ENCODE data around the gene KRTAP10-4.

DNA sequence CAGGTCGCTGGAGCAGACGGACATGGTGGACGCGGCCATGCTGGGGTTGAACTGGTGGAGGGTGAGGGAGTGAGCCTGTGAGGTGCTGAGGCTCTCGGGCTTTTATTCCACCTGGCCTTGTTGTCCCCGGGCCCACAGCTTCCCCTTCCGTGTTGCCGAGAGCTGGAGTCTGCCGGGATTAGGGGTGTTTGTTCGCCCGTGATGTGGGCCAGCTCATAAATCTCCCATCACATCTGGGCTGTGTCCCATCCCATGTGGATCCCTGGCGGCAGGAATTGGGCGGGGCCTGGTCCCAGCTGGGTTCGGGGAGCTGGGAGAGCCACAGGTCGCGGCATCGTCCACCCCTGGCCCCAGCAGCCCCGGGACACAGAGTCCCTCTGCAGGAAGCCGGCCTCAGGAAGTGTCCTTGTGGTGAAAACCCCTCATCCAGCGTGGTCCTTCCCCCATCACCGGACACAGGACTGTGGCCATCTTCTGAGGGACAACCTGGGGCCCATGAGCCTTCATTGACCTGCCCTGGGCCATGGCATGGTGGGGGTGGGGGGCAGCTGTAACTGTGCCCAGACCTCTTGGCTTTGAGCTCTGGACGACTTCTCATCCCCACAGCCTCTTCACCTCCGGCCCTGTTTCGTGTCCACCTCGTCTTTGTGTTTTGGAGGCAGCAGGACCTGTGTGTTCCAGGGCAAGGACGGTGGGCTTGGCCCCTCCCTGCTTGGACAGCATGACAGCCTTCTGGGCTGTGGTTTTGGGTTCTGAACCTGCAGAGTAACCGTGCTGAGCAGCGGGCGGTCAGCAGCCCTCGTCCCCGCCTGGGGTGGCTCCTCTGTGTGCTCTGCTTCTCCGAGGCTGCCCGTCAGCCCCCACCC, 19.1 kb downstream of the KRTAP10-4 start, which contains the start of gene KRTAP10-6:
- TF ChIP-seq EZH2 (IDR thresholded peaks at IDR 0.05; ENCODE audit: borderline replicate concordance, low read depth, low read length, severe bottlenecking) (no peak), POLR2AphosphoS5 (IDR thresholded peaks at IDR 0.05; ENCODE audit: insufficient read depth, low read depth, low read length) (no peak)

Data from endothelial cell of umbilical vein (primary cell).